ELF-1 (cell line): ENCODE measurements around the gene CALHM4.
A peak's percentile ranks its signal among the peaks of the same experiment; 100 is the strongest.
"Not testable (repeated sequence)": the region's sequence is repeated elsewhere in the genome, so short reads cannot be mapped to it uniquely, and the experiment has no call there.

Source experiments
- DNase-seq: peaks from one replicate; pipeline ENCODE4 v3.0.0-alpha.2; 2016; ENCODE audit warnings: low read depth, low spot score

Gene CALHM4

DNA sequence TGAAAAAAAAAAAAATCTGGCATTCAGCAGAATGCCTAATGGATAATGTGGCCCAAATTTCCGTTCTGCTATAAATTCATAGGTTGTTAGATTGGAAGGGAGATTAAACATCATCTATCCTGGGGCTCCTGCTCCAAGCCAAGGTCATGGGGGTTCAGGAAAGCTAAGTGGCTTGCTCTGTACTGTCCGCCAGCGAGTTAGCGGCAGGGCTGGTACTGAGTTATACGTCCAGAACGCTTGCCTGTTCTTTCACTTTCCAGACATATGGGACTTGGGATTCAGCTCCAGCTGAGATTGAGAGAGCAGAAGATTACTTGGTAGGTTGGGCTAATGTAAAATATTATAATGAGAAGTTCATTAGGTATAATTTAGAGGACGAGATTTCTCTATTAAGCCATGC, 18.6 kb downstream of the CALHM4 start:
- DNase-seq, result peak; percentile 20

DNA sequence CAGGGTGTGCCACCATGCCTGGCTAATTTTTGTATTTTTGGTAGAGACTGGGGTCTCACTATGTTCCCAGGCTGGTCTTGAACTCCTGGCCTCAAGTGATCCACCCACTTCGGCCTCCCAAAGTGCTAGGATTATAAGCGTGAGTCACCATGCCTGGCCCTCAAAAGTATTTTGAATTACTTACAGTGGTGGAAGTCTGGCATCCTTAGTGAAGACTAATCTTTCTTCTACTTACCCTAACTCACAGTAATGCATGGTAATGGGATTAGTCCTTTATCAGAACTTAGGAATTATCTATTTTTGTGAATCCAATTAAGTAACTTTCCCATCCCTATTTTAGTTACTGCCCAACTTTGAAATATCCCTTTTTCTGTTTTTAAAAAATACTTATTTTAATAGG, 21.7 kb downstream of the CALHM4 start:
- no peak for DNase-seq

DNA sequence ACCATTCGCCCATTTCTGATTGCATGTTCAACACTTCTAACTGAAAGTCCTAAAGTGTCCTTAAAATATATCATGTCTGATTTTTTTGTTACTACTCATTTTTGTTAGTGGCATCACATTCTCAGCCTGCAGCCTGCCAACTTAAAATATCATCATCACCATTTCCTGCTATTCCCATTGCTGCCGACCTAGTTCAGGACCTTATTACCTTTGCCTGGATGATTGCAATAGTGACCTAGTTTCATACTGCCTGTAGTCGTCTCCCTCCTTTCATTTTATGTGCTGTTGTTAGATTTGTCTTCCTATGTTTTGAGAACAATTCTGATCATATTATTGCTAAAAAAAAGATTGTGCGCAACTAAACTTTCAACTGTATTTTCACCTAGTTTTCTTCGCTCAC, 23.9 kb downstream of the CALHM4 start:
- DNase-seq, result no peak

DNA sequence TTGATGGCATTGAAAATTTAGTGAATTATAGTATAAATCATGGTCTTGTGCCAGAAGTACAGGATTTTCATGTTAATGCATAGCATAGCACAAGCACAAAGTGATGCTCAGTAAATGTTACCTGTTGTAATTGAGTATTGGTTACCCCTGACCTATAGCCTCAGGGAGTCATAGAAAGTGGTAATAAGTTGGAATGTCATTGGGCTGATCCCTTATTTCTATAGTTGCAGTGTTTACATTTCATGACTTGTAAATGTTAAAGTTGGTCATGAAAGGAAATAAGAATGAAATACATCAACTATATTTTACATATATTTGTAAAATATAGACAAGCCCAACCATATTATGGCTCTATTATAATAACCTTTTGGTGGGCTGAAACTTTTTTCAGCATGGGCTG, 24.8 kb downstream of the CALHM4 start:
- no peak for DNase-seq

DNA sequence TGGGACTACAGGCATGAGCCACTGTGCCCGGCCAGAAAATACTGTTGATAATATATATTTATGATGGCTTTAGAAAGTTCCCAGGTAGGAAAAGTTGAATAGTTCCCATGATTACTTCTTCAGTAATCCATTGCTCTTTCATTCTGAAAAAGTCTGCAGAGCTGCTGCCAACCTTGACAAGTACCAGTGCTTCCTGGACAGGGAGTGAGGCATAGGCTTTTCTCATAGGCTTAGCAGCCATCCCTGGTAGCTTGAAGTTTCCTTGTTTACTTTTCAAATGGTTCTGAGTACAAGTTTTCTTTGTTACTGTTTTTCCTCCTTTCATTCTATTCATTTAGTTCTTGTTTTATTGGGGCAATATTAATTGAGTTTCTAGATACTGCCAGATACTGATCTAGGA, 25.6 kb downstream of the CALHM4 start:
- DNase-seq, result no peak

DNA sequence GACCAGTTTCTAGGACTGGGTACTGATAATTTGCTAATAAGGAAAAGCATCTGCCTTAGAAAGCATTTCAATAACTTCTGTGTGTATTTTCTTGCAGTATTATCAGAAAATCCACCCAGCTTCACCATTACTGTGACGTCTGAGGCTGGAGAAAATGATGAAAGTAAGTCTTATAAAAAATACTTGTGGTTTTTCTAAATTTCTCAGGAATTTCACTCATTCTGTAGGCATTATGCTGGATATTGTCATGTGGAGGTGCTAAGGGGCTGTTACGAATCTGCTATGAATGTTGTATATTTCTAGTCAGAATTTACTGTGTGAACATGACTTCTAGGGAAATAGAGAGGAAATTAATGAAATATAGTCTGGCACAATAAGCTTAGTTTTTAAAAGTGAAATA, 26.6 kb downstream of the CALHM4 start:
- no peak for DNase-seq

DNA sequence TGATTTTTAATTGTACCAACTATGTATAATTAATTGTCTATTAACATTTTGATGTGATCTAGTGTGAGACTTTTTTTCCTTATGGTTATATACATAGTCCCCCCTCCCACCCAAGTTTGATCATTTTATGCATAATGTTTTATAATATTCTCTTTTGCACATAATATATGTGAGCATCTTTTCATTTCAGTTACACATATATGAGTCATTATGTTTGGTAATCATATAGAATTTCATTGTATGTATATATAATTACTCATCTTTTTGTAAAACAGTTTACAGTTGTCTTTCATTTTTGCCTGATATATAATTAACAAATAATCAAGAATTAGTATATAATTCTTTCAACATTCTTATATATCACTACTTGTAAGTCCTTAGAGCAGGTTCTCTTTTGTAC, 32.7 kb downstream of the CALHM4 start:
- DNase-seq, result no peak

DNA sequence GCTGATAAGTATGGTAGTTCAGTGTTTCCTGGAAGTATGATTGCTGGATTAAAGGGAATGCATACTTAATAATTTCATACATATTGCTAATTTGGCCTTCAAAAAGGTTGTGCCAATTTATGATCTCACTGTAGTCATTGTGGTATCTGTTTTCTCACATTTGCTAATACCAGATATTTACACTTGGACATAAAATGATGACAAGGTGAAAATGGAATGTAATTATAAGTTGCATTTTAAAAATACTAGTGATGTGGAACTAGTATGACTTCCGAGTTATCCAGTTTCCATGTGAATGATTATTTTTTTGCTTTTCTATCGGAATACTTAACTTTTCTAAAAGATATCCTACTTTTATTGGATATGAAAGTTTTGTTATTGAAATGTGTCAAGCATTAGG, 33.2 kb downstream of the CALHM4 start:
- DNase-seq, result no peak

DNA sequence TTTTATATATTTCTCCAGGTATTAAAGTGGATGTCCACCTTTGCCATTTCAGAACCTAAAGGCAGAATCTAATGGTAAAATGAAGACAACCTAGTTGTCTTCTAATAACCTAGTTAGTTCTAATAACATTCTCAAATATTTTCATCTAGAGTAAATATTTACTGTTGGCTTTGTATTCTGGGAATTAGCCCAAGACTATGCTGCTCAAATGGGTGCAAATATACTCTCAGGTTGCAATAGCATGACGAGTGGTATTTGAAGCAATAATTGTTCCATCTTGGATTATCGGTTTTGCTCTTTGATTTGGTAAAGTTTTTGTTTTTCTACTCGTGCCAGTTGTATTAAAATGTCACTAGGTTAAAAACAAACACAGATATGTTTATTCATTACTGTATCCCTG, 41.7 kb downstream of the CALHM4 start:
- DNase-seq, result no peak

DNA sequence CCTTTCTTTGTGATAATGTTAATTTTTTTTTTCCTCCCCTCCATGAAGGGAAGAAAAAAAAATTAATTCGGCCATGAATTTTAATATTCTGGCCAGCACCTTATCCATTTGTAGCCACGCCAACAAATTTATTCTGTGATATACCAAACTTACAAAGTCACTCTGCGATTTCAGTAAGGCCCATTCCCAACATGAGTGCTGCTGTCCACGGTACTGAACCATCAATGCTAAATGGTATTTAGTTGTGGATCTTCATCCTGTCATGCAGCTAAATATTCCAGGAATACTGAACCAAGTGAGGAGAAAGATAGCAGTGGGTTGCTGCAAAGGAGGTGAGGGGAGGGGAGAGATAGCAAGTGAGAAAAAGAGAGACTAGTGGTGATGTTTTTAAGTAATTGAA, 43.3 kb downstream of the CALHM4 start:
- no peak for DNase-seq

DNA sequence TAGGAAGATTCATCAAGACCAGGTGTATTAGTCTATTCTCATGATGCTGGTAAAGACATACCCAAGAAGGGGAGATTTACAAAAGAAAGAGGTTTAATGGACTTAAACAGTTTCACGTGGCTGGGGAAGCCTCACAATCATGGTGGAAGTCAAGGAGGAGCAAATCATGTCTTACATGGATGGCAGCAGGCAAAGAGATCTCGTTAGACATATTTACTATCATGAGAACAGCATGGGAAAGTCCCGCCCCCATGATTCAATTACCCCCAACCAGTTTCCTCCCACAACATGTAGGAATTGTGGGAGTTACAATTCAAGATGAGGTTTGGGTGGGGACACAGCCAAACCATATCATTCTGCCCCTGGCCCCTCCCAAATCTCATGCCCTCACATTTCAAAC, 50.4 kb downstream of the CALHM4 start:
- DNase-seq, result not testable (repeated sequence)

DNA sequence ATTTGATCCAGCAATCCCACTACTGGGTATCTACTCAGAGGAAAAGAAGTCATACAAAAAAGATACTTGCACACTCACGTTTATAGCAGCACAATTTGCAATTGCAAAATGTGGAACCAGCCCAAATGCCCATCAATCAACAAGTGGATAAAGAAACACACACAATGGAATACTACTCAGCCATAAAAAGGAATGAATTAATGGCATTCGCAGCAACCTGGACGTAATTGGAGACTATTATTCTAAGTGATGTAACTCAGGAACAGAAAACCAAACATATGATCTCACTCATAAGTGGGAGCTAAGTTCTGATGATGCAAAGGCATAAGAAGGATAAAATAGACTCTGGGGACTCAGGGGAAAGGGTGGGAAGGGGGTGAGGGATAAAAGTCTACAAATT, 51.3 kb downstream of the CALHM4 start:
- DNase-seq, result not testable (repeated sequence)

DNA sequence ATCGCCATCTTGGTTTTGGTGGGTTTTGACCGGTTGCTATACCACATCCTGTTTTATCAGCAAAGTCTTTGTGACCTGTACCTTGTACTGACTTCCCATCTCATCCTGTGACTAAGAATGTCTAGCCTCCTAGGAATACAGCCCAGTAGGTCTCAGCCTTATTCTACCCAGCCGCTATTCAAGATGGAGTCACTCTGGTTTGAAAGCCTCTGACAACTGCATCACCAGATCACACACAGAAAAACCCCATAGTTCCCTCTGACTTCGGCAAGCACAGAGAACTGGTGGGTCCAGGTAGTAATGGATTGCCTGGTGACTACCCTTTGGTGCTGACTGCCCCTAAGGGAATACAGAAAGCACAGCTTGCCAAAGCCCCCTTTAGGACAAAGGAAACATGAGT, 52.4 kb downstream of the CALHM4 start:
- DNase-seq, result no peak
